GM19193 (cell line): ENCODE data around the gene AUTS2.

Experiments
- POLR2A ChIP-seq: IDR thresholded peaks from 4 replicates; pipeline ENCODE4 v1.6.1; 2011; ENCODE audit not compliant: insufficient read depth, insufficient read length; ENCODE audit errors: extremely low read depth

The AUTS2 gene

DNA sequence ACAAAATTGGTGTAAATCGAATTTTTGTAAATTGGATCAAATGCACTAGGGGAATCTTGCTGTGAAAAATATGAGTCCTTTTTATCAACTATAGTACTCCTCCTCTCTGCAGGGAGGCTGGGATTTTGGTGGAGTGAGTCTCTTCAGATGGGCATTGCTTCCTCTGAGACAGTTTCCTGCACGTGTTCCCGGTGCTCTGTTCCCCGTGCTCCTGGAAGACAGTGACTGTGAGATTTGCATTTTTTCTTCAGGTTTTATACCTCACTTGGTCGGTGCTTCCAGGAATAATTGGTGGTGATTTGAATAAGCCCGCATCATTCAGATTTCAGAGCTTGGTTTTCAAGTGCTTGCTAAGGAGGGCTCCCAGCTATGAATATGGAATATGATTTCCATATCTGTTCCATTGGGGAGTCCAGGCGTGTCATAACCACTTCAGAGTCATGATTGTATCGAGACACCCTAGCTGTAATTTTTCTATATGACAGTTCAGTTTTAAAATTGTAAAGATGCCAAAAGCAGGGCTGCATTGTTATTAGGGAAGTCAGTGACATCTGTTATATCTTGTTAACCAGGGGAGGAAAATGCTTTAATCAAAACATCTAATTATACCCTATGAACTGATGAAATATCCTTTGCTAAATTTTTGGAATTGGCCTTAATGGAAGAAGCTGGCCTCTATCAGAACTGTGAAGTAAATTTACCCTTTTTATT is 12.3 kb downstream of the AUTS2 start:
- no peak for TF ChIP-seq POLR2A

DNA sequence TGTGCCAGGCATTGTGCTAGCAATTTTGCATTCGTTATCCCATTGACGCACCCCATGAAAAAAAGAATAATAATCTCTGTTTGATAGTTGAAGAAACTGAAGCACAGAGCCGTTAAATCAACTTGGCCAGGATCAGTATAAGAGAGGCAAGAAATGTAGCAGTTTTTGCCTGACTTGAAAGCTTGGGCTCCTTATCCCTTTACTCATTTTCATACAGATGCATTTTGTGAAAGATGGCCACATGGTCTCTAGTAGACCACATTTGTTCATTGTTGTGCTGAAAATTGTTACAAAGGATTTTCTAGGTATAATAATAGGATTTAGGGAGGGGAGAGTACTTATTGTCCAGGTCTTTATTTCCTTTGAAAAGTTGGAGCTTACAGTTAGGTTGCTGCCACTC is 14.7 kb downstream of the AUTS2 start:
- no peak for TF ChIP-seq POLR2A

DNA sequence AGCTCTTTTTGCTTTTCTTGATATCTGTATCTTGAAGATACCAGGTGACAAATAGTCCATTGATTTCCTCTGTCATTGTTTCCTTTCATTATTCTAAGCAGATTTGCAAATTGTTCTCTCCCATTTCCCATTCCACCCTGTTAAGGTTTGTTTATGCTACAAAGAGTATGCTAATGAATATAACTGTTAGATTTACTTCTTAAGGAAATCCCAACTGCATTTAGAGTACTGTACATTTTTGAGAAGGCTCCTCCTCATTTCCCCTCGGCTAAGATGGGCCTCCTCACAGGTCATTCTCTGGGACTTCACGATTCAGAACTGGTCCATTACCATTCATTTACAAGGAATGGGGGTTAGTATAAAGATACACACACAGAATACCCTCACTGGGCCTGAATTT is 15.6 kb downstream of the AUTS2 start:
- TF ChIP-seq POLR2A, result no peak

DNA sequence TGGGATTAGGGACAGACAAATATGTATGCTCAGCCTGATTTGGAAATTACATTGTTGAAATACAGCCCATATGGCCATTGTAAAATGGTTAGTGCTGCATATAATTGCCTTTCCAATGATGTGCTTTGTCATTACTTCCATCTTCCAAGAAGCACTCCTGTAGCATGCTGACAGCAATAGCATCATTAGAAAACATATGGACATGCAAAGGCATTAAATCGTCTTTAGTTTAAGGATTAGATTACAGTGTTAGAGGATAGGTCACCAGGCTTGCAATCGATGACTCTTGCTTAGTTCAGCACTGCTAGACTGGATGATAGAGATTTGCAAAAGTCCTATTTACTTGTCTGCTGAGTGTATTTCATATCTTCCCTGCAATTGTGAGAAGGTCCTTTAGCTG is 17.4 kb downstream of the AUTS2 start:
- no peak for TF ChIP-seq POLR2A

DNA sequence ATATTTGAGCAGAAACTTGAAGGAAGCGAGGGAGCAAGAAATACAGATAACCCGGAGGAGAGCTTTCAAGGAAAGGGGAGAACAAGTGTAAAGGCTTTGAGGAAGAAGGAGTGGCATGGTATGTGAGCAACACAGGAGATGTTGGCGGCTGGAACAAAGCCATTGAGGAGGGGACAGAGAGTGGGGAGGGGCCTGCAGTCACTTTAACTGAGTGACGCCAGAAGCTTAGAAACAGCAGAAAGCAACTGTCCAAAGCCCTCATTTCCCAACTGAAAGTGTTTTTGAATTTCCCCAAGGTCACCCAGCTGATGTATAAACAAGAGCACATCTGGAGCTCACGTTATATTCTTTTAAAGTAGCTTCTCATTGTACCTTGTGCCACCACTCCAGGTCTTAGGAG is 19.1 kb downstream of the AUTS2 start:
- no peak for TF ChIP-seq POLR2A

DNA sequence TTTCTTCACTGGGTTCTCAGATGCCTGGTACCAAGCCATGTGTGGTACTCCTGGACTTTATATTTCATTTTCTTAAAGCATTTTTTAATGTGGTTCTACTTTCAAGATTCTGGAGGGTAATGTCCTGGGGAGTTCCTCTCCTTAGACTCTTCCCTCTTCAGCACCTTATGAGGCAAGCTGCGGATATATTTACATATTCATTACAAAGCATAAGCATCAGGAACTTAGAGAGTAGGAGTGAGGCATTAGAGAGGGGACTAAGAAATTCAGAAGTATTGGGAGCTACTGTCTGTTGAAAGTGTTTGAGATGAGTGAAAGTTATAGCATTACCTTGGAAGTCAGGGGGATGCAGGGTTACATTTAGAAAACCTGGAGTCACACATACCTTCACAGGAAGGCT is 20.8 kb downstream of the AUTS2 start:
- no peak for TF ChIP-seq POLR2A

DNA sequence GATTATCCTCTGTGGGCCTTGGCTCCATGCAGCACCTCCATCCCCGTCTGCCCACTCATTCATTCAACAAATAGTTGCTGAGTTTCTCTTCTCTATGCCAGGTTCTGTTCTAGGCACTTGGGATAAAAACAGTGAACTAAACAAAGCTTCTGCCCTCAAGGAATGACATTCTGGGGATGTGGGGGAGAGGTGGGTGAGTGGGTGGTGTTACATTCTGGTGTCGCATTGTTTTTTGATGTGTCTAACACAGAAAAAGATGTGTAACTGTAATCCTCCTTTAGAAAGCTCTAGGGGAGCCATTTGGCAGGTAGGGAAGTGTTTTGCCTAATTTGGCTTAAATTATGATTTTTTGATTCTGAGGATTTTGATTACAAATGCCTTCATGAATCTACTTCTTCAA is 21.4 kb downstream of the AUTS2 start:
- no peak for TF ChIP-seq POLR2A

DNA sequence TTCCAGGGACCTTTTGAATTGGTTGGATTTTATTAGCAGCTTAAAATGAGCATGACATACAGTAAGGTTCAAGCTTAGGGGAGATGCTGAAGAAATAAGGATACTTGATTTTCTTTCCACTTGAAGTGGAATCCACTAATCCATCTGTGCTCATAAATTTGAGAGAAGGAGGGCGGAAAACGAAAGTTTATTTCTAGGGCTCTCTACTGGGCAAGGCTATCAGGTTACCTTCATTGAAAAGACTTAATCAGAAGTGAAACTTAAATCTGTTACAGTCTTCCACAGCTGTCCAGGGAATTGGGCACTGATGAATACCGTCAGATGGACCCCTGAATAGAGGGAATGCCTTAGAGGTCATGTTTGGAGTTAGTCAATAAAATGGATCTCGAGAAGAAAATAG is 21.8 kb downstream of the AUTS2 start:
- TF ChIP-seq POLR2A, result no peak

DNA sequence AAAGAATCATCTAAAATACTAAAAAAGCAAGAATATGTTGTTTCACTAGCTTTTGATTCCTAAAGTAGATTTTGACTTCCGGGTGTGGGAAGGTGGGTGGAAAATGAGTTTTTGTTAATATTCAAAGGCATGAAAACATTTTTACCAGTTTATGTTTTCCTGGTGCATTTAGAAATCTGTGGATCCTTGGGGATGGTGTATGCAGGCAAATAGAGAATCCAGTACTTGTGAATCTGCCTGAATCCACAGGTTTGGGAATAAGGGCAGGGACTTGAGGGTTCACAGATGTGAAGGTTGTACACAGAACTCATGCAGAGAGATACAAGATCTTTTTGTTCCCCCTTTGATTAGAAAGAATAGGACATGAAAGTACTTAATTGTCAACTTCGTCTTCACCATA is 22.4 kb downstream of the AUTS2 start:
- no peak for TF ChIP-seq POLR2A

DNA sequence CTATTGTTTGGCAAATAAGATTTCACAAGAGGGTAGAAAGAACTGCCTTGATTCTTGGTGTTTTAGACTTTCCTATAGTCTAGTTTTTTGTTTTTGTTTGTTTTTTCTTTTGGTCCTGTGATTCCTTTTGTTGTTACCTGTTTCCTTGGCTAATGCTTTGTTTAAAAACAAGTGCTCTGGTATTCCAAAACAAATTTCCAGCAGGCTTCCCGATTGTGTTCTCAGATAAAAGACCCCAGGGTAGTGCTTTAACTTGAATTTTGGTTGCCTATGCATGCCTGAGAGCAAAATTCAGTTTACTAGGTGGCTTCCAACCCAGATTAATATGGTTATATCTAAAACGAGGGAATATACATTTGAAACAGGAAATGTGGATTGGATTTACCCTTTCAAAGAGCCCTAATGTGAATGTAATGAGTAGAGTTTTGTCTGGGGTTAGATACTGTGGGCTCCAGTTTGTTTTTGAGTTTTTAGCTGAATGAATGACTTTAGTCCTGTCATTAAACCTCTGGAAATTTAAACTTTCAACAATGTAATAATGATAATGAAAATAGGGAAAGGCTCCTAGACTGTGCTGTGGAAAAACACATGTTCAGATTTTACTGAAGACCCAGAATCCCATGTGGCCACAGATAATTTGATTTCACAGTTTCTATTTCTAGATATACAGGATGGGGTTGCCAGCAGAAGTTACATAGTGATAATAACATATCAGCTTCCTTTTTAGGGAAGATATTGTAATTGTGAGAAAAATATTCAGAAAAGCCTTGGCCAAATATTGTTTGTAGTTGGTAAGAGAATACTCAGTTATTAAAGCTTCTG is 23.9 kb downstream of the AUTS2 start:
- TF ChIP-seq POLR2A, result no peak

DNA sequence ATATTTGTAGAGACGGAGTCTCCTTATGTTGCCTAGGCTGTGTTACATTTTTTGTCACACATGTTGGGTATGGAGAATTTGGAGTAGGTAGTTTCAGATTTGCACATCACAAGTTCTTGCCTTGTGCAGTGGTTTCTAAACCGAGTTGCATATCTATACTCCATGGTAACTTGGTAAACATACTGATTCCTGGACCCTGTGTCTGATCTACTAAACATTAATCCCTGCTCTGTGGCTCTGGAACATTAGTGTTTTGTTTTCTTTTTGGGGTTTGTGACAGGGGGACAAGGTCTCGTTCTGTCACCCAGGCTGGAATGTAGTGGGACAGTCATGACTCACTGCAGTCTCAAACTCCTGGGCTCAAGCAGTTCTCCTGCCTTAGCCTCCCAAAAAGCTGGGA is 24.7 kb downstream of the AUTS2 start:
- TF ChIP-seq POLR2A, result no peak

DNA sequence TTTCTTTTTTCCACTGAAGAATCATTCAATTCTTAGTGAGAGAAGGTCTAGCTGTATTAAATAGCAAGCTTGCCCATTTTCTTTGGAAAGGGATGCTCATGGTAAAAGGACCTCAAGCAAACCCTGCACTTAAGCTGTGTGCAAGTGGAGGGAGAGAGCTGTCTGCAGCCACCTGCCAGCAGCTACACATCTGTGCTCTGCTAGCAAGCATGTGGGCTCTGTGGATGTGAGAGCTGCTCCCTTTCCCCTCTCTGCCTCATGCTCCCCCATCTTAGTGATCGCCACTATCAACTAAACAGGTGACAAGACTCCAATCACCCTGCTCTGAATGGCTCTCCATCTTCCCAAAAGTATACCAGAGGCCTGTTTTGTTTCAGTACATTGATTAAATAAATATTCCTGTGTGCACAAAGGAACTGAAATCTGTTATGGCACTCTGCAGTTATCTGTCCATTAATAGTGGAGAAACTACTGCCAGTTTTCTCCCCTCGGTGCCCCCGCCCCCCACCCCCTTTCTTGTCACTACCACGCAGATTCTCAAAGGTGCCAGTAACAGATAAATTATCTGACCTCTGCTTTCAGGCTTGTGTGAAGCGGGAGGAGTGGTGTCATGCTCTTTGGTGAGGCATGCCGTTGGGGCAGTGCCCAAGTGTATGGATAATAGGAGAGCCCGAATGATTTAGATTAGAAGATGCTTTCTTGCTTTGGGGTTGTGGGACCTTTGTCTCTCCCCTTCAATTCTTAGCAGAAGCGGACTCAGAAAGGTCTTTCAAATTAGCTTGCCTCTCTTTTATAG is 26.4 kb downstream of the AUTS2 start:
- TF ChIP-seq POLR2A, result no peak

DNA sequence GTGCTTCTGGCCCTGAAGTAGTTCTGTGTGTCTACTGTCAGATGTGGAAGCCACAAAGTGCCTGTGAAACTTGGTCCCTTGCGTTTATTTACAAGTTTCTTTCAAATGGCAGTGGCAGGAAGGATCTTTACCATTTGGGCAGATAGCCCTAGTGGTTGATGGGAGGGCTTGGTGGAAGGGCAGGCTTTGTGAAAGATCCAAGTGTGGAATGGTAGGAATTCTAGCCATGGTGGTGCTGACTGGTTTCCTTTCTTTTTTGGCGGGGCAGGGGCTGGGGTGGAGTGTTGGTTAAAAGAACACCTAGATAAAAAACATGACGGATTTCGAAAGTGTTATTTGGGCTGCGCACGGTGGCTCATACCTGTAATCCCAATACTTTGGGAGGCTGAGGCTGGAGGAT is 27.0 kb downstream of the AUTS2 start:
- TF ChIP-seq POLR2A, result no peak

DNA sequence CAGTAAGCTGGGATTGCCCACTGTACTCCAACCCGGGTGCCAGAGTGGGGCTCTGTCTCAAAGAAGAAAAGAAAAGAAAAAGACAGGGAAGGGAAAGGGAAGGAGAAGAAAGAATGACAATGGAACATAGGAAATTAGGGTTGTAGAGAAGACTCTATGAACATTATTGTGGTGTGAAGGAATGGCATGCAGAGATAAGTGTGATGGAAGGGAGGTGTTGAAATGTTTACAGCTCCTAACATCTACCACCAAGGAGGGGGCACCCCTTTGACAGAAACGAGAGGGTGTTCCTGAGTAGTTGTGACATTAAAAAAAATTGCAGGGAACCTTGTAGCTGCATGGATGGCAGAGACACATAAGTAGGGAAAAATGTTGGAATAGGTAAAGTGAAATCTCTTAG is 27.5 kb downstream of the AUTS2 start:
- TF ChIP-seq POLR2A, result no peak

DNA sequence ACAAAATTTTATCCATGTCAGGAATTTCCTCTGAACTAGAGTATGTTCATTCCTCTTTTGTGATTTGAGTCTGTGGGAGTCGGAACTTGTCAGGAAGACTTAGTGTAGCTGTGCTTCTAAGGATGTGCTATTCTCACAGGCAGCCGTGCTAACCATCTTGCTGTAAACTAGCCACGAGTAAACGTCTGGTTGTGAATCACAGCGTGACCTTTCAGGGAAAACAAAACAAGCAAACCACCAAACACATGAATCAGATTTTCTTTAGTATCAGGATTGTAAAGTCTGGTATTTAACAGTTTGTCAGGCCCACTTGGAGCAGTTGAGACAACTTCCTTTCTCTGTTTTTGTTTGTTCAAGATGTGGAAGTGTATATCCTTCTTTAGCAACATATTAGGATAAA is 32.0 kb downstream of the AUTS2 start:
- TF ChIP-seq POLR2A, result no peak
